GM23338 (cell line): ENCODE measurements around the gene CEP89. TPM values are rescaled to one million over a fixed set of nuclear protein-coding genes. Genes with fewer than 3 reads are reported as not detected.

Source experiments
- ATAC-seq: fragments of 200-7000 bp; cut with Tn5 transposase; 3 replicates; pipeline ENCODE4 v1.9.1; 2020
- DNase-seq: peaks from one replicate; pipeline ENCODE4 v3.0.0-alpha.2; 2015; ENCODE audit warnings: low spot score
- H2AFZ ChIP-seq: fragments of 200-600 bp; sonication (generic); 2 replicates; pipeline ENCODE4 v1.8.0; 2016; ENCODE audit warnings: antibody characterized with exemption, mild to moderate bottlenecking, moderate library complexity
- H3F3A ChIP-seq: fragments of 200-600 bp; sonication (generic); replicated peaks from 2 replicates; pipeline ENCODE4 v1.8.0; 2017; ENCODE audit warnings: antibody characterized with exemption, mixed run types, low read depth
- H3K27ac ChIP-seq: fragments of 200-600 bp; sonication (generic); 2 replicates; pipeline ENCODE4 v1.6.1; 2016; ENCODE audit warnings: low read depth
- H3K27me3 ChIP-seq: fragments of 200-600 bp; sonication (generic); 2 replicates; pipeline ENCODE4 v1.8.0; 2016; ENCODE audit warnings: mild to moderate bottlenecking, mixed run types, moderate library complexity; ENCODE audit not compliant: insufficient read depth
- H3K36me3 ChIP-seq: fragments of 200-600 bp; sonication (generic); 2 replicates; pipeline ENCODE4 v1.8.0; 2016; ENCODE audit warnings: mild to moderate bottlenecking; ENCODE audit not compliant: insufficient read depth
- H3K4me1 ChIP-seq: fragments of 200-600 bp; sonication (generic); 2 replicates; pipeline ENCODE4 v1.8.0; 2016; ENCODE audit warnings: mild to moderate bottlenecking, moderate library complexity; ENCODE audit not compliant: insufficient read depth
- H3K4me2 ChIP-seq: fragments of 200-600 bp; sonication (generic); 2 replicates; pipeline ENCODE4 v1.7.1; 2017; ENCODE audit warnings: mixed run types
- H3K4me3 ChIP-seq: fragments of 200-600 bp; sonication (generic); 2 replicates; pipeline ENCODE4 v1.6.1; 2016; ENCODE audit warnings: mixed run types
- H3K79me2 ChIP-seq: fragments of 200-600 bp; sonication (generic); replicated peaks from 2 replicates; pipeline ENCODE4 v1.8.0; 2017; ENCODE audit warnings: mild to moderate bottlenecking; ENCODE audit not compliant: insufficient read depth
- H3K9me2 ChIP-seq: fragments of 200-600 bp; sonication (generic); 2 replicates; pipeline ENCODE4 v1.8.0; 2017; ENCODE audit not compliant: insufficient read depth
- H4K20me1 ChIP-seq: fragments of 200-600 bp; sonication (generic); replicated peaks from 2 replicates; pipeline ENCODE4 v1.8.0; 2017; ENCODE audit warnings: mild to moderate bottlenecking; ENCODE audit not compliant: insufficient read depth
- H3K27ac Mint-ChIP-seq: 2 replicates; pipeline ENCODE4 v1.8.0; 2020; ENCODE audit warnings: inconsistent platforms, mild to moderate bottlenecking, moderate library complexity, mixed read lengths
- H3K27me3 Mint-ChIP-seq: 3 replicates; pipeline ENCODE4 v1.8.0; 2022; ENCODE audit warnings: low read depth, mild to moderate bottlenecking, moderate library complexity, mixed read lengths, inconsistent platforms; ENCODE audit not compliant: insufficient read depth, poor library complexity
- H3K36me3 Mint-ChIP-seq: 3 replicates; pipeline ENCODE4 v1.8.0; 2021; ENCODE audit warnings: low read depth, mild to moderate bottlenecking, inconsistent platforms, moderate library complexity, mixed read lengths
- H3K4me1 Mint-ChIP-seq: 3 replicates; pipeline ENCODE4 v1.8.0; 2020; ENCODE audit warnings: mild to moderate bottlenecking, inconsistent platforms, mixed read lengths
- H3K4me3 Mint-ChIP-seq: 3 replicates; pipeline ENCODE4 v1.8.0; 2021; ENCODE audit warnings: moderate library complexity, mild to moderate bottlenecking, inconsistent platforms, mixed read lengths
- H3K9me3 Mint-ChIP-seq: 3 replicates; pipeline ENCODE4 v1.8.0; 2020; ENCODE audit warnings: moderate library complexity, mild to moderate bottlenecking, inconsistent platforms, mixed read lengths
- EZH2phosphoT487 ChIP-seq: fragments of 200-600 bp; sonication (generic); IDR thresholded peaks from one replicate; pipeline ENCODE4 v1.8.1; 2018; ENCODE audit warnings: antibody characterized with exemption; ENCODE audit not compliant: unreplicated experiment
- JUNB ChIP-seq: IDR thresholded peaks from one replicate; pipeline ENCODE4 v1.6.1; 2016; ENCODE audit warnings: antibody characterized with exemption; ENCODE audit not compliant: unreplicated experiment
- STAT1 ChIP-seq: IDR thresholded peaks from one replicate; pipeline ENCODE4 v1.6.1; 2016; ENCODE audit warnings: antibody characterized with exemption; ENCODE audit not compliant: unreplicated experiment
- ZNF114 ChIP-seq: fragments of 250-450 bp; sonication (Bioruptor Pico); IDR thresholded peaks from 2 replicates; pipeline ENCODE4 v1.5.0; 2020; ENCODE audit warnings: mild to moderate bottlenecking, moderate library complexity
- ZNF462 ChIP-seq: fragments of 250-450 bp; sonication (Bioruptor Pico); IDR thresholded peaks from 2 replicates; pipeline ENCODE4 v1.5.0; 2020; ENCODE audit warnings: mild to moderate bottlenecking, moderate library complexity
- polyA plus RNA-seq: library from polyadenylated mRNA; unstranded; fragments of >200 nt; fragmentation: Nextera tagmentation; extraction: Ambion mirVana; gene quantifications from 2 replicates; pipeline ENCODE4 v1.2.1, GENCODE V29; 2016
- total RNA-seq: library from RNA; depleted of rRNA; stranded (reverse); fragments of >200 nt; shearing (Covaris generic); gene quantifications from 2 replicates; pipeline ENCODE4 v1.2.3, GENCODE V29; 2014
- TF ChIP-seq, protein P1 (sequence below), 2 experiments: fragments of 200-600 bp in 1 of 2; sonication (generic) in 1 of 2; conservative IDR thresholded peaks; 2 replicates each; pipeline versions ENCODE4 v1.5.1 to v1.6.1; 2016 to 2017; ENCODE audit warnings: antibody characterized with exemption in 2 of 2, low read depth in 2 of 2, mild to moderate bottlenecking in 2 of 2, moderate library complexity in 1 of 2
- TF ChIP-seq, protein P2 (sequence below): IDR thresholded peaks from one replicate; pipeline ENCODE4 v1.6.1; 2018; ENCODE audit warnings: antibody characterized with exemption; ENCODE audit not compliant: unreplicated experiment

Gene CEP89
- total and polyA plus RNA-seq, 2 experiments from 2014 or later, result 13.4 to 17.5 TPM

GRCh38 chr19:32880622-32881021 is 91.1 kb downstream of the CEP89 start (continued):
- TF ChIP-seq ZNF462 (no peak), ZNF114 (no peak), EZH2phosphoT487 (no peak), STAT1 (no peak)
- TF ChIP-seq, protein P1, sequence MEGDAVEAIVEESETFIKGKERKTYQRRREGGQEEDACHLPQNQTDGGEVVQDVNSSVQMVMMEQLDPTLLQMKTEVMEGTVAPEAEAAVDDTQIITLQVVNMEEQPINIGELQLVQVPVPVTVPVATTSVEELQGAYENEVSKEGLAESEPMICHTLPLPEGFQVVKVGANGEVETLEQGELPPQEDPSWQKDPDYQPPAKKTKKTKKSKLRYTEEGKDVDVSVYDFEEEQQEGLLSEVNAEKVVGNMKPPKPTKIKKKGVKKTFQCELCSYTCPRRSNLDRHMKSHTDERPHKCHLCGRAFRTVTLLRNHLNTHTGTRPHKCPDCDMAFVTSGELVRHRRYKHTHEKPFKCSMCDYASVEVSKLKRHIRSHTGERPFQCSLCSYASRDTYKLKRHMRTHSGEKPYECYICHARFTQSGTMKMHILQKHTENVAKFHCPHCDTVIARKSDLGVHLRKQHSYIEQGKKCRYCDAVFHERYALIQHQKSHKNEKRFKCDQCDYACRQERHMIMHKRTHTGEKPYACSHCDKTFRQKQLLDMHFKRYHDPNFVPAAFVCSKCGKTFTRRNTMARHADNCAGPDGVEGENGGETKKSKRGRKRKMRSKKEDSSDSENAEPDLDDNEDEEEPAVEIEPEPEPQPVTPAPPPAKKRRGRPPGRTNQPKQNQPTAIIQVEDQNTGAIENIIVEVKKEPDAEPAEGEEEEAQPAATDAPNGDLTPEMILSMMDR (conservative IDR thresholded peaks at IDR 0.05; ENCODE audit: low read depth in 2 of 2), result no peak

- no peaks in the 10 kb centered on the region for H3K9me3 Mint-ChIP-seq
- H3K9me2 ChIP-seq, result no peaks in the 10 kb centered on the region
- H4K20me1 ChIP-seq, result no peaks in the 10 kb centered on the region
- H3K36me3 Mint-ChIP-seq, result no peaks in the 10 kb centered on the region
- no peak overlapping the region for H3K4me2 ChIP-seq
- H3K4me3 Mint-ChIP-seq, result no peak overlapping the region
- H3K36me3 ChIP-seq, result no peaks in the 10 kb centered on the region
- H3K4me3 ChIP-seq, result no peak overlapping the region
- H3K4me1 ChIP-seq, result no peaks in the 10 kb centered on the region
- no peaks in the 10 kb centered on the region for H3K79me2 ChIP-seq
- H2AFZ ChIP-seq, result no peak overlapping the region
- H3K27me3 ChIP-seq, result no peaks in the 10 kb centered on the region
- H3K27me3 Mint-ChIP-seq, result peaks cover 6% of the 10 kb centered on the region
- no peak for ATAC-seq
- H3K27ac Mint-ChIP-seq, result no peak overlapping the region
- no peak for DNase-seq
- peaks cover 6% of the 10 kb centered on the region for H3K4me1 Mint-ChIP-seq
- no peak overlapping the region for H3K27ac ChIP-seq
- H3F3A ChIP-seq, result no peaks in the 10 kb centered on the region
- TF ChIP-seq JUNB, result no peak
- TF ChIP-seq, protein P2, sequence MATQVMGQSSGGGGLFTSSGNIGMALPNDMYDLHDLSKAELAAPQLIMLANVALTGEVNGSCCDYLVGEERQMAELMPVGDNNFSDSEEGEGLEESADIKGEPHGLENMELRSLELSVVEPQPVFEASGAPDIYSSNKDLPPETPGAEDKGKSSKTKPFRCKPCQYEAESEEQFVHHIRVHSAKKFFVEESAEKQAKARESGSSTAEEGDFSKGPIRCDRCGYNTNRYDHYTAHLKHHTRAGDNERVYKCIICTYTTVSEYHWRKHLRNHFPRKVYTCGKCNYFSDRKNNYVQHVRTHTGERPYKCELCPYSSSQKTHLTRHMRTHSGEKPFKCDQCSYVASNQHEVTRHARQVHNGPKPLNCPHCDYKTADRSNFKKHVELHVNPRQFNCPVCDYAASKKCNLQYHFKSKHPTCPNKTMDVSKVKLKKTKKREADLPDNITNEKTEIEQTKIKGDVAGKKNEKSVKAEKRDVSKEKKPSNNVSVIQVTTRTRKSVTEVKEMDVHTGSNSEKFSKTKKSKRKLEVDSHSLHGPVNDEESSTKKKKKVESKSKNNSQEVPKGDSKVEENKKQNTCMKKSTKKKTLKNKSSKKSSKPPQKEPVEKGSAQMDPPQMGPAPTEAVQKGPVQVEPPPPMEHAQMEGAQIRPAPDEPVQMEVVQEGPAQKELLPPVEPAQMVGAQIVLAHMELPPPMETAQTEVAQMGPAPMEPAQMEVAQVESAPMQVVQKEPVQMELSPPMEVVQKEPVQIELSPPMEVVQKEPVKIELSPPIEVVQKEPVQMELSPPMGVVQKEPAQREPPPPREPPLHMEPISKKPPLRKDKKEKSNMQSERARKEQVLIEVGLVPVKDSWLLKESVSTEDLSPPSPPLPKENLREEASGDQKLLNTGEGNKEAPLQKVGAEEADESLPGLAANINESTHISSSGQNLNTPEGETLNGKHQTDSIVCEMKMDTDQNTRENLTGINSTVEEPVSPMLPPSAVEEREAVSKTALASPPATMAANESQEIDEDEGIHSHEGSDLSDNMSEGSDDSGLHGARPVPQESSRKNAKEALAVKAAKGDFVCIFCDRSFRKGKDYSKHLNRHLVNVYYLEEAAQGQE, result no peak
These were observed 92.0 kb downstream of the CEP89 start for GRCh38 chr19:32879741-32880140.
